Neural crest cell (in vitro differentiated cells): ENCODE measurements around the gene SLC2A14. TPM values are rescaled to one million over a fixed set of nuclear protein-coding genes. Genes with fewer than 3 reads are reported as not detected.
"Not testable (repeated sequence)": the region's sequence is repeated elsewhere in the genome, so short reads cannot be mapped to it uniquely, and the experiment has no call there.

Experiments
- DNase-seq: peaks from one replicate; pipeline ENCODE4 v3.0.0; 2021; ENCODE audit warnings: low read depth, mixed read lengths, low spot score
- H3K27ac Mint-ChIP-seq: one replicate; pipeline ENCODE4 v1.8.0; 2021; ENCODE audit warnings: mild to moderate bottlenecking, mixed read lengths; ENCODE audit not compliant: unreplicated experiment
- H3K27me3 Mint-ChIP-seq: 2 replicates; pipeline ENCODE4 v1.8.0; 2021; ENCODE audit warnings: low read depth, mild to moderate bottlenecking, mixed read lengths
- H3K36me3 Mint-ChIP-seq: 2 replicates; pipeline ENCODE4 v1.8.0; 2021; ENCODE audit warnings: low read depth, mild to moderate bottlenecking, mixed read lengths
- H3K4me1 Mint-ChIP-seq: 2 replicates; pipeline ENCODE4 v1.8.0; 2021; ENCODE audit warnings: mixed read lengths
- H3K4me3 Mint-ChIP-seq: one replicate; pipeline ENCODE4 v1.8.0; 2021; ENCODE audit warnings: mild to moderate bottlenecking, mixed read lengths
- H3K9me3 Mint-ChIP-seq: 2 replicates; pipeline ENCODE4 v1.8.0; 2021; ENCODE audit warnings: mixed read lengths
- total RNA-seq: library from RNA; stranded (reverse); gene quantifications from 2 replicates; pipeline ENCODE4 v1.2.1, GENCODE V29; 2021
- TF ChIP-seq, protein P1 (sequence below): fragments of 200-600 bp; sonication (generic); conservative IDR thresholded peaks from 2 replicates; pipeline ENCODE4 v1.5.0; 2021; ENCODE audit warnings: antibody characterized with exemption, mild to moderate bottlenecking

The SLC2A14 gene
- total RNA-seq, 1 donor from 2014 or later = 1.8 TPM

DNA sequence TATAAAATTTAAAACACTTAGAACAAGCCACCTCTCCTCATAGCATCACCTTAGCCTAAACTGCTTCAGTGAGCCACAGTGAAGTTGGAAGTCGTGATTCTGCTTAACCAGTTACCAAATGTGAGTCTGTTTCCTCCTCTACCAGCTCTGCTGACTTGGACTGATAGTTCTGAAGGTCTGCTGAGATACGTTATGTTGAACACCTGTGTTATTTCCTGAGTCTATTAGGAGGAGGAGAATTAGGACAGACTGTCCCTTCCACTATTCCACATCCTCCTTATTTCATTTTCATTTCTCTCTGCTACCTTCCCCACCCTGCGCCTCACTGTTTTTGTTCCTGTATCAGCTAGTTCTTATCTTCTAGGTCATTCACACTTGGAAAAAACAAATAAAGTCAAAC, 2.4 kb downstream of the SLC2A14 start:
- DNase-seq = no peak
- Mint-ChIP-seq H3K27me3 (no peaks in the 10 kb centered on the region), H3K4me1 (no peaks in the 10 kb centered on the region), H3K36me3 (no peaks in the 10 kb centered on the region), H3K27ac (no peak overlapping the region), H3K9me3 (peaks cover 8% of the 10 kb centered on the region), H3K4me3 (no peak overlapping the region)
- TF ChIP-seq, protein P1, sequence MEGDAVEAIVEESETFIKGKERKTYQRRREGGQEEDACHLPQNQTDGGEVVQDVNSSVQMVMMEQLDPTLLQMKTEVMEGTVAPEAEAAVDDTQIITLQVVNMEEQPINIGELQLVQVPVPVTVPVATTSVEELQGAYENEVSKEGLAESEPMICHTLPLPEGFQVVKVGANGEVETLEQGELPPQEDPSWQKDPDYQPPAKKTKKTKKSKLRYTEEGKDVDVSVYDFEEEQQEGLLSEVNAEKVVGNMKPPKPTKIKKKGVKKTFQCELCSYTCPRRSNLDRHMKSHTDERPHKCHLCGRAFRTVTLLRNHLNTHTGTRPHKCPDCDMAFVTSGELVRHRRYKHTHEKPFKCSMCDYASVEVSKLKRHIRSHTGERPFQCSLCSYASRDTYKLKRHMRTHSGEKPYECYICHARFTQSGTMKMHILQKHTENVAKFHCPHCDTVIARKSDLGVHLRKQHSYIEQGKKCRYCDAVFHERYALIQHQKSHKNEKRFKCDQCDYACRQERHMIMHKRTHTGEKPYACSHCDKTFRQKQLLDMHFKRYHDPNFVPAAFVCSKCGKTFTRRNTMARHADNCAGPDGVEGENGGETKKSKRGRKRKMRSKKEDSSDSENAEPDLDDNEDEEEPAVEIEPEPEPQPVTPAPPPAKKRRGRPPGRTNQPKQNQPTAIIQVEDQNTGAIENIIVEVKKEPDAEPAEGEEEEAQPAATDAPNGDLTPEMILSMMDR = no peak

- H3K4me1 Mint-ChIP-seq = no peaks in the 10 kb centered on the region
- TF ChIP-seq, protein P1 = no peak
- H3K9me3 Mint-ChIP-seq = peaks cover 8% of the 10 kb centered on the region
- no peak for DNase-seq
- no peaks in the 10 kb centered on the region for H3K36me3 Mint-ChIP-seq
- H3K27ac Mint-ChIP-seq = no peak overlapping the region
- H3K4me3 Mint-ChIP-seq = no peak overlapping the region
- no peaks in the 10 kb centered on the region for H3K27me3 Mint-ChIP-seq
These were observed 3.6 kb downstream of the SLC2A14 start for GRCh38 chr12:7869137-7869536.

DNA sequence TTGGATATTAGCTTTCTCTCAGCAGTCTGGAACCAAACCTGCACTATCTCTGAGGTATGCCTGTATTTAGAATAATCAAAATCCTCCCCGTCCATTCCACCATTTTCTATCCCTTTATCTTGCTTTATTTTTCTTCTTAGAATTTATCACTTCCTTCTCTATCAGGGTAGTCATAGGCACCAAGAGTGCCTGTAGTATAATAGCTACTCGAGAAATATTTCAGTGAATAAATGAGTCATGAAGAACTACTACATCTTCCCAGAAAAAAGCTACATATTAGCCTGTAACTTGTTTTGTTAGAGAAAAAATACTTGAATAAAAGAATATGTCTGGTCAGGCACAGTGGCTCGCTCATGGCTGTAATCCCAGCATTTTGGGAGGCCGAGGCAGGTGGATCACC, 4.3 kb downstream of the SLC2A14 start:
- Mint-ChIP-seq H3K4me1 (no peaks in the 10 kb centered on the region), H3K36me3 (no peaks in the 10 kb centered on the region), H3K27me3 (no peaks in the 10 kb centered on the region), H3K4me3 (no peak overlapping the region), H3K27ac (no peak overlapping the region), H3K9me3 (peaks cover 4% of the 10 kb centered on the region)
- TF ChIP-seq, protein P1 = no peak
- DNase-seq = no peak

- H3K4me3 Mint-ChIP-seq = no peak overlapping the region
- H3K36me3 Mint-ChIP-seq = no peaks in the 10 kb centered on the region
- H3K9me3 Mint-ChIP-seq = no peaks in the 10 kb centered on the region
- no peak overlapping the region for H3K27ac Mint-ChIP-seq
- DNase-seq = no peak
- peaks cover 4% of the 10 kb centered on the region for H3K27me3 Mint-ChIP-seq
- peaks cover 4% of the 10 kb centered on the region for H3K4me1 Mint-ChIP-seq
- TF ChIP-seq, protein P1 = no peak
These were observed 8.0 kb downstream of the SLC2A14 start for GRCh38 chr12:7864601-7865150.

GRCh38 chr12:7862814-7863348, 9.8 kb downstream of the SLC2A14 start:
- H3K4me3 Mint-ChIP-seq, H3K27me3 Mint-ChIP-seq, H3K9me3 Mint-ChIP-seq, DNase-seq, H3K4me1 Mint-ChIP-seq, H3K36me3 Mint-ChIP-seq, H3K27ac Mint-ChIP-seq: not testable (repeated sequence)

- not testable (repeated sequence) for DNase-seq, H3K36me3 Mint-ChIP-seq, H3K27me3 Mint-ChIP-seq, H3K9me3 Mint-ChIP-seq, H3K27ac Mint-ChIP-seq, H3K4me3 Mint-ChIP-seq, H3K4me1 Mint-ChIP-seq
These were observed 10.4 kb downstream of the SLC2A14 start for GRCh38 chr12:7862301-7862700.
